Measurements from ENCODE around the gene PPP1CB.
"Not testable (repeated sequence)": the region's sequence is repeated elsewhere in the genome, so short reads cannot be mapped to it uniquely, and the experiment has no call there.

Gene PPP1CB

DNA sequence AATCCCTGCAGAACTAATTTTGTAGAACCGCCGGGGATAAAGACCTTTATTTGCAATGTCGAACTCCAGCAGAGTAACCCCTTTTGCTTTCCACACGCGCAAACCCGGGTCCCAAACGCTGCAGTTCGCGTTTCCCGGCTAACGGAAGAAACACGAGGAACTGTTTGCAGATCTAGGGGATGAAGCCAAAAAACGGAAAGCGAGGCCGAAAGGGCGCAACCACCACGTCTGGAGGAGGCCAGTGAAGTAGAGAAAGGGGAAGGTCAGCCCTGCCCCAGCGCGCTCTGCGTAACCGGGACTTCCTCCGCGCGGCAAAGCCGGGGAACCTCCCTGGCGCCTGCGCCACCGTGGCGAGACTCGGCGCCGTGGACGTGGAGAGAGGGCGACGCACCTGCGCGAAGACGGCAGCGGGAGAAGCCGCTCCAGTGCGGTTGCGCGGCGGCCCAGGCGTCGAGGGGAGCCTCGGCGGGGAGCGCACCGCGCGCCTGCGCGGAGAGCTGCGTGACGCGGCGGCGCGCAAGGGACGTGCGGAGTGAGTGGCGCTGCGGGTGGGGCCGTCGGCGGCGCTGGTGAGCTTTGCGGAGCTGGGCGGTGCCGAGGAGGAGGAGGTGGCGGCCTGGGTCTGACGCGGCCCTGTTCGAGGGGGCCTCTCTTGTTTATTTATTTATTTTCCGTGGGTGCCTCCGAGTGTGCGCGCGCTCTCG, at the start of gene PPP1CB:
PPP1CB (plus strand) TSS at position 579 of the 704 bp plus-strand sequence. CDS start 295 bp downstream, outside the sequence.
- DNase-seq, result peak; percentile 88

DNA sequence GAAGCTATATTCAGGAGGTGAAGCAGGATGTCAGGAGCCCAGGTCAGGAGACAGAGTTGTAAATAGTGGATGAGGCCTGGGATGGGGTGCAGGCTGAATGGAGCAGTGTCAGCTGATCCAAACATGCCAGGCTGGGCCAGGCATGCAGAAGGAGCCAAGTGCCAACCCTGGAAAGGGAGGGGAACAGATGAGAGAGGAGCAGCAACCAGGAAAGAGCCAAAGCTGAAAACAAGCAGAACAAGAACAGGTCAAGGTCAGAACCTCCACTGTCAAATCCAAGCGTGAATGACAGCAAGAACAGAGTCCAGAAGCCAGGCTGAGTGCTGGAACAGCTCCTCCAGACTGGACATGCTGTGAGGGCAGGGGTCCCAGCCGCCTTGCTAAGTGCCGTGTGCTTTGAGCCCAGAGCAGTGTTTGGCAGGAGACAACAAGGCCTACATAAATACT, 49.2 kb upstream of the PPP1CB start:
- no peak for DNase-seq

DNA sequence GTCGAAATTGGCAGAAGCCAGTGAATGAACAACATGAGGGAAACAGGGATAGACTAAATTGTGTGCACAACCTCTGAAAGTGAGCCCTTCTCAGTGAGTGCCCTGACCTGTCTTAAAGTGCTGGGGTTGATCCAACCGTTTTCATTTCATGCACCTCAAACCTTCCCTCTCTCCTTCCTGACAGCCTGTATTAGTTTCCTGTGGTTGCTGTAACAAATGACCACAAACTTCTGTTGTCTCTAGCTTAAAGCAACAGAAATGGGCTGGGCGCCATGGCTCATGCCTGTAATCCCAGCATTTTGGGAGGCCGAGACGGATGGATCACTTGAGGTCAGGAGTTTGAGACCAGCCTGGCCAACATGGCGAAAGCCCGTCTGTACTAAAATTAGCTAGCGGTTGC, 48.8 kb upstream of the PPP1CB start:
- no peak for DNase-seq

DNA sequence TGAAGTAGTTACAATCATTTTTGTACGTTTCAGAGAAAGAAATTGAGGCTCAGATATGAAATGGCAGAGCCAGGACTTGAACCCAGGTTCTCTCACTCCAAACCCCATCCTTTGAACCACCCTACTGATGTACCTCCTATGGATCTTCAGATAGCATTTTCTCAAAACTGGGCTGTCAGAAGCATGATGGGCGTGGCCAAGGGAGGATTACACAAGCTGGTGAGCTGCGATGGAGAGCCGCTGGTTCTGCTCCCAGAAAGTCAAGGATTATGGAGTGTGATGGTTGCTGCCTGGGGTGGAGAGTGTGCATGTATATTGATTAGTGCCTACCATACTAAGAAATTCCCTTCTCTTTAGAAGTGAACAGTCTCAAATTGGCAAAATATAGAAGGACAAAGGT, 47.0 kb upstream of the PPP1CB start:
- no peak for DNase-seq

DNA sequence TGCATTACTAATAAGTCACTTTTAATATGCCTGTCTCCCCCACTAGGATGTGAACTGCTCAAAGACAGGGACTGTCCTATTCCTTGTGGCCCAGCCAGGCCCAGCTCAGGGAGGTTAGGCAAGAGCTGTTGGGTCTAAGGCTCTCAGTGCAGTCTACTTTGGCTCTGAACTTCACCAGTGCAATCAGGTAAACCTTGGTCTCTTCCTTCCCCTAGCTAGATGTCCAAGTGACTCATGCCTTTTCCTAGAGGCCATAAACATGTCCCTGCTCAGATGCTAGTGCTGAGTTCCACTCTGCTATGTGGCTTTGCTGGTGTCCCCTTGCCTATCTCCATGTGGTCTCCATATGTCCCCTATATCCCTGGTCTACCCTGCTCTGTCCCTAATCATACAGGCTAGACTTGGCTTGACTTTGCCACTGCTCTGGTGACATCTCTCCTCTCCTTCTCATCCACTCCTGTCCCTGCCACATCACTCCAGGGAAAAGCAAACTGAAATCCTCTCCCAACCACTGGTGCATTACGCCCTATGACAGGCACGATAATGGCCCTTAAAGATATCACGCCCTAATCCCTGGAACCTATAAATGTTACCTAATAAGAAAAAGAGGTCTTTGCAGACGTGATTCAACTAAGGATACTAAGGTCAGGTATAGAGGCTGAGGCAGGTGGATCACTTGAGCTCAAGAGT, 45.7 kb upstream of the PPP1CB start:
- DNase-seq, result no peak

DNA sequence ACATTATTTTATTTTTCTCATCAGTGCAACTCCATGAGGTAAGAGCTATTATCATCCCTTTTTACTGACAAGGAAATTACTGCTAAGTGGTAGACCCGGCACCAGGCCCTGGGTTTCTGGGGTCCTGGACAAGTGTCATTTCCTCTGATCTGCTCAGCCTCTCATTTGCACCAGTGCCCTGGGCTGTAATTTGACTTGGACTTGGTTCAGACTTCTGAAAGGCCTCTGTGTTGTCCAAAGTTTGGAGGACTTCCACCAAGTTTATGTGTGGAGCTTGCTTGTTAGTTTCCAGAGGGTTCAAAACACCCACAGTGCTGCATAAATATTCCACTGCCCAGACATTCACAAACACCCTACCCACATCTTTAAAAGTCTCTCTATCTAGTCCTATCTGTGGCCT, 44.0 kb upstream of the PPP1CB start:
- no peak for DNase-seq

DNA sequence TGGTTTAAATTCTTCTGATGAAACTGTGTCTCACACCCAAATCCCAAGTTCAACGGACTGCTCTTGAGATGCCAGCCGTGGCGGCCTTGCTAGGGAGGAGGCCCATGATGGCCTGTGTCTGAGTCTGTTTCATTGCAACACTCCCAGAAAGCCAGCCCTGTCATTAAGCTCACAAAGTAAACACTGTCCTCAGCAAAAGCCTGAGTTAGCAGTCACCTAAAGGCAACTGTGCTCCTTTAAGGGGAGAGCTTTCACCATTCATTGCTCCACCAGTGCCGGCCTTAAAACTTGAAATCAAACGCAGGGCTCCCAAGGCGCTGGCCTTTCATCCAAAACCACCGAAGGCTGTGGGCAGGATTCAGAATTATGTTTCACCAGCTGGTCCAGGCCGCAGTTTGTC, 42.5 kb upstream of the PPP1CB start:
- DNase-seq, result no peak

DNA sequence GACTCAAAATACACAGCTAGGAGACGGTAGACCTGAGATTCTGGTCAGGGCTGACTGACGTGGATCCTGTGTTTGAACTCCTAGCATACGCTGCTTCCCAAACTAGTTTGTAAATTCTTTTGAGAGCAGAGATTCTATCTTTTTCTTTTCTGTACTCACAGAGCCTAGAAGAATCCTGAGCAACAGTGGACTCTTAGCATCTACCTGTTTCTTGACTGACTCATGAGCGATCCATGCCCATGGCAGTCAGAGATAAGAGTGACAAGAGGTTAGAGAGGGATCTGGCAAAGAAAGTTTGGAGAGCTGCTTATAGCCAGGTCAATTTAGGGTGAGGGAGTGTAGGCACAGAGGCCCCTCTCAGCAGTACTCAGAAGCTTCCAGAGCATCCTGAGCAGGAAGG, 41.1 kb upstream of the PPP1CB start:
- no peak for DNase-seq

DNA sequence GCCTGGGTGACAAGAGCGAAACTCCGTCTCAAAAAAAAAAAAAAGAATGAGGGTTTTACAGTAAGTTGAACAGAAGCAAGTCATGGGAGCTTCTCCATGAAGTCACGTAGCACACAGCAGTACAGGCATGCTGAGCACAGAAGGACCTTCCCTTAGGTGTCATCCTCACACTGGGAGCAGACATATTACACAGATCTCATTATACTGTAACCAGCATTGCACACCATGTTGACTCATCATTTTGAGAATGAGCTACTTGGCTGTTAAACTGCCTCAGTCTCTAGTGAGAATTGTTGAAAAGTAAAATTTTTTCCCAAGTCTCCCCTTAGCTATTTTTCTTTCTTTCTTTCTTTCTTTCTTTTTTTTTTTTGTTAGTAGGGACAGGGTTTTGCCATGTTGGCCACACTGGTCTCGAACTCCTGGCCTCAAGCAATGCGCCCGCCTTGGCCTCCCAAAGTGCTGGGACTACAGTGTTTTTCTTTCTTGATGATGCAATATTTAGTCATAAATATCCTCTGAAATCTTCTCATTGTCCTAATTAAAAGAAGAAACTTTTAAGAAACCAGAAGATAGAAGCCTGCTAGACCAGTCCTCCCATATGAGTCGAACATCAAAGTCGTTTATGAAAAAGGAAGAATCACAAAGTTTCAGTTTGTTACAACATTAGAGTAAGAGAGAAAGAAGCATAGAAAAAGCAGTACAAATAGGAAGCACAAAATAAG, 37.9 kb upstream of the PPP1CB start:
- no peak for DNase-seq

DNA sequence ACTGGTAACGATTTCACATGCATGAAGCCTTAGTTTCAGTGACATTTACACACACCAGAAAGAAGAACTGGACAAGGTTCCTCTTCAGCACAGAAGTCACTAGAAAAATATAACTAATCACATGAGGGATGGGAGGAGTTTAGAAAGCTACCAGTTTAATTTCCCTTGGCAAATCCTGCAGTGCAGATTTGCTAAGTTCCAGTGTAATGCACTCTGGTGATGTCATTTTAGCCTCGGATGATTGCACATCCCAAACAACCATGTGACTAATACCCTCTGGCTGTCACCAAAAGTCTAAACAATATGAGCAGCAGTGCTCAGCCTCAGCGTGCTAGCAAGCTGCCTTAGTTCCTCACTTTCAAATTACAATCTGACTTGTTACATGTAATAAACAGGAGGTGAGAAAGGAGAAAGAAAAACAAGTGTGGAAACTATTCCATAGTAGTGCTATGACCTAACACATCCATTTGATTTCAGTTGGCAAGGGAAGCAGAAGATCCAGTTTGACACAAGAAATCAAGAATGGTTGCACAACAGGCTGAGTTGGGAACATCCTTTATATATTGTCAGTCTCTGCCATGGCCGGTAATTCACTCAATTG, 35.3 kb upstream of the PPP1CB start:
- no peak for DNase-seq

DNA sequence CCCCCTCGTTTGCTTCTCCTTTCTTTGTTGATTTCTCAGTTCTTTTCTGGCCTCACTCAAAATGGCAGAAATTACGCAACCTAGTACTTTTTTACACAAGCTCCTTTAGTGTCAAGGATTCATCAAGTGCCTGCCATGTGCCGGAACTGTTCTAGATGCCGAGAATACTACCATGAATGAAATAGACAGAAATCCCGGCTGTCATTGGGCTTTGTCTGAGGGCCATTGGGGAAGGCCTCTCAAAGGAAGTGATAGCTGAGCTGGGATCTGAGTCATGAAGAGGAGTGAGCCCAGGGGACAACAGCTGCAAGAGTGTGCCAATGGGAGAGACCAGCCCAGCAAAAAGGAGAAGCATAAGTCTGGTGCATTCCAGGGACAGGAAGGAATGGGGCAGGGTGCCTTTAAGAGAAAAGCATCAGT, 34.3 kb upstream of the PPP1CB start:
- DNase-seq, result no peak

DNA sequence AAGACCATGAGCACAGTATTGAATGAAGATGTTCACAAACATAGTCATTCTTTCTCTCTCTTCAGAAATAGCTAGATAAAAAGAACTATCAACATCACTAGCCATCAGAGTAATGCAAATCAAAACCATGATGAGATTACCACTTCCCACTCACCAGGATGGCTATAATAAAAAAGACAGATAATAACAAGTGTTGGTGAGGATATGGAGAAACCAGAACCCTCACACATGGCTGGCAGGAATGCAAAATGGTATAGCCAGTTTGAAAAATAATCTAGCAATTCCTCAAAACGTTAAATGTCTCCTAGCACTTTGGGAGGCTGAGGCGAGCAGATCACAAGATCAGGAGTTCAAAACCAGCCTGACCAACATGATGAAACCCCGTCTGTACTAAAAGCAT, 31.3 kb upstream of the PPP1CB start:
- no peak for DNase-seq

DNA sequence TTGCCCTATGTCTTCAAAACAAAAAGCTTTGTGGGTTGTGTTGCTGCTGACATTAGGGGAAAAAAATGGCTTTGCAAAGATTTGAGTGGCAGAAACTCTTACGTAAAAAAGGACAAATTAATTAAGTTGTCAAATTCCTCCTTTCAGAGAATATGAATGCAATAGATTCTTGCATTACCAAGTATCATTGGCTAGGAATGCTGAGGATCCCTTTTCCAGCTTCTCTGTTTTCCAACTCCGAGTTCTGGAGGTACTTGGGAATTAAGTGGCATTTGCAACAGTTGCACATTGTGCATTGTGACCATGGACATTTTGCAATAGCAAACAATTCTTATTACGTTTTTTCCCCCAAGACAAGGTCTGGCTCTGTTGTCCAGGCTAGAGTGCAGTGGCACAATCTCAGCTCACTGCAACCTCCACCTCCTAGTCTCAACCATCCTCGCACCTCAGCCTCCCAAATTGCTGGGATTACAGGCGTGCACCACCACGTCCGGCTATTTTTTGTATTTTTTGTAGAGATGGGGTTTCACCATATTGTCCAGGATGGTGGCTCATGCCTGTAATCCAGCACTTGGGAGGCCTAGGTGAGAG, 29.9 kb upstream of the PPP1CB start:
- no peak for DNase-seq

DNA sequence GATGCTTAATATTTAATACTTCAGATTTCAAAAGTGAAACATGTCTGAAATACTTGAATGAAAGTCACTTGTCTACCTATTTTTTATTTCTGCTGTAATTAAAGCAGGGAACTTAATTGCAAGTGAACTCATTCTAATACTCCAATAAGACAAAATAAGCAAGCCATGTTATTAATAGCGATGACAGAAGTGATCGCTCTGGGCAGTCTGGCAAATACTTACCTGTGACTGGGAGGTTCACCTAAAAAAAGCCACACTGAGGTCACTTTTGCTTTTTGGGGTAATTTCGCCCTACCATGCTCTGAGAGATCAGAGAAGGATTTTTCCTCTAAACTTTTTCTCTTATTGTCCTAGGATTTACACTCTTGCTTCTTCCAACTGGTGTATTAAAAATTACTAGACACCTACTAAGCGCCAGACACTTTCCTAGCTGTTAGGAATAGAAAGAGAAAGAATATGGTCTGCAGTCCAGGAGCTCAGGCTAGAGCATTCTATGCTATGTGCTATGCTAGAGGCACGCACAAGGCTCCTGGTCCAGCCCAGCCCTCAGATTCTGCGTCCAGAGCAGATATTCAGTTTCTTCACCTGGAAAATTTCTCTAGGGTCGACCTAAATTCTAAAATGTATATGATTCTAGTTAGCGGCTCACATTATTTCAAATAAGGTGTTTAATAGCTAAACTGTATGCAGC, 26.5 kb upstream of the PPP1CB start:
- no peak for DNase-seq

DNA sequence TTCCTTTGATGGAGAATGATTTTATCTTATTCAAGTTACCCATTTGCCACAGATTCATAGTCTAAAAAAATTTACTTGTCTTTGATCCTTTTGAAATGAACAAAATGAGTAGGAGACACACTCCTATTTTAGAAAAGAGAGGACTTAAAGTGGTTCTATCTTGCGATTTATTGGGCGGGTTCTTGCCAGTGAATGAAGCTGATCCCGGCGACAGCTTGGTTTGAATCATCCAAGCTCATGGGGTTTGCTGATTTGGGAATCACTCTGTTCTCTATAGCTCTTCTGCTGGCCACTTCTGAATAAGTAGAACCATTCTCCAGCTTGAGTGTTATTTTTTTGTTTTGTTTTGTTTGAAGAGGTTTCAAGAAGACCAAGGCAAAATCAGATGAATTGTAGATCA, 25.5 kb upstream of the PPP1CB start:
- no peak for DNase-seq

DNA sequence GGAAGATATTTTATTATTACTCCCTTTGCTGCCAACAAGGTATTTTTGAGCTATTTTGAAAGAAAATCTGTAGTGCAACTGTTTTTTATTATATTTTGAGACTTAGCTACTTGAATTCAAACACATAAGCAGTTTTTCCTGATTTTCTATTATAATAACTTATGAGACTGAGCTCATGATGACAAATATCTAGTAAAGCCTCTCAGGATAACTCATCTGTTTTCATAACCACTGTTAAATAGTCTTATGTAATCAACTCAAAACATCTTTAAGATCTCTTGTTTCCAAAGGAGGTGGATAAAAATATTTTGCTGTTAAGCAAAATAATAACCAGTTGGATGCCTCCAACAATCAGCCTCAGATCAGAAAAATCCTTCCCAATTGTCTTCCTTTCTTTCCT, 21.9 kb upstream of the PPP1CB start:
- DNase-seq, result no peak

DNA sequence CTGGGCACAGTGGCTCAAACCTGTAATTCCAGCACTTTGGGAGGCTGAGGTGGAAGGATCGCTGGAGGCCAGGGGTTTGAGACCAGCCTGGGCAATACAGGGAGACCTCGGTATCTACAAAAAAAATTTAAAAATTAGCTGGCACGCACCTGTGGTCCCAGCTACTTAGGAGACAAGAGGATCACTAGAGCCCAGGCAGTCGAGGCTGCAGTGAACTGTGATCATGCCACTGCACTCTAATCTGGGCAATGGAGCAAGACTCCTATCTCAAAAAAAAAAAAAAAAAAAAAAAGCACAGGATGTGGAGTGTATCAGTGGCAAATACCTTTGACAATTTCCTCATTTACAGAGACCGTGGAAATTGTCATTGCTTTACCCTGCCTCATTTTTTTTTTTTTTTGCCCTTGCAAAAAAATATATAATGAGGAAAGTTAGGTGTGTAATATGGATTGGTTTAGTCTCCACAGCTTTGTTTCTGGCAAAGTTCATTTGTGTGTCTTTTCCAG, 20.9 kb upstream of the PPP1CB start:
- no peak for DNase-seq

DNA sequence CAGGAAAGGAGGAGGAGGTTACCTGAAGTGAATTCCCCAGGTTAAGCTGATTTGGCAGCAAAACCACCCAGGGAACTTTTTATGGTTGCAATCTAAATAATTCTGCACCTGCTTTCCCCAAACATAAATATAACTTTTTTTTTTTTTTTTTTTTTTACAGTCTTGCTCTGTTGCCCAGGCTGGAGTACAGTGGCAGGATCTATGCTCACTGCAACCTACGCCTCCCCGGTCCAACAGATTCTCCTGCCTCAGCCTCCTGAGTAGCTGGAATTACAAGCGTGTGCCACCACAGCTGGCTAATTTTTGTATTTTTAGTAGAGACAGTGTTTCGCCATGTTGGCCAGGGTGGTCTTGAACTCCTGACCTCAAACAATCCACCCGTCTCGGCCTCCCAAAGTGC, 16.1 kb upstream of the PPP1CB start:
- DNase-seq, result no peak

DNA sequence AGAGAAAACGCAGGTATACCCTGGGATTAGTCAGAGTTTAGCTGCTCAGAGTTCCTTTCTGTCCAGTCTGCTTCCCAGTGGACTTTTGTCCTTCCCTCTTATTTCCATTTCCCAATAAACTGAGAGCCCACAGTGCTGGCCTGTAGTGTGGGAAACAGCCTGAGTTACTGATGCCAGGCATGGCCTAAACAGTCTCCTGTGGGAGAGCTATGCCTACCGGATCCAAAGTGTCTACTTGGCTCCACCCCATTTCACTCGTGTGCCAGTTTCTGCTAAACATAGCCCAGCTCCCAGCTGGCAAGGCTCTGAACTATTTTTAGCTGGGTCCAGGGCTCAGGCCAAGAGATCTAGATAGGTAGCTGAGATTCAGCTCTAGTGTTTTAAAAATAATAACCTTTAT, 15.6 kb upstream of the PPP1CB start:
- DNase-seq, result no peak

DNA sequence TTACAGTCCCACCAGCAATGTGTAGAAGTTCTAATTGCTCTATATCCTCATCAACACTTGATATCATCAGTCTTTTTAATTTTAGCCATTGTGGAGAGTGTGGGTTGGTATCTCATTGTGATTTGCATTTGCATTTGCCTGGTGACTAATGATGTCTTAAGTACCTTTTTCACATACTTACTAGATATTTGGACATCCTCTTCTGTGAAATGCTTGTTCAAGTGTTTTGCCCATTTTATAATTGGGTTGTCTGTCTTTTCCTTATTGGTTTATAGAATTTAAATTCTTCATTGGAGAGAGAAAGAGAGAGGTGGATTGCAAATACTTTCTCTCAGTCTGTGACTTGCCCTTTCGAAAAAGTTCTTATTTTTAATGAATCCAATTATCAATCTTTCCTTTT, 14.0 kb upstream of the PPP1CB start:
- DNase-seq, result no peak

DNA sequence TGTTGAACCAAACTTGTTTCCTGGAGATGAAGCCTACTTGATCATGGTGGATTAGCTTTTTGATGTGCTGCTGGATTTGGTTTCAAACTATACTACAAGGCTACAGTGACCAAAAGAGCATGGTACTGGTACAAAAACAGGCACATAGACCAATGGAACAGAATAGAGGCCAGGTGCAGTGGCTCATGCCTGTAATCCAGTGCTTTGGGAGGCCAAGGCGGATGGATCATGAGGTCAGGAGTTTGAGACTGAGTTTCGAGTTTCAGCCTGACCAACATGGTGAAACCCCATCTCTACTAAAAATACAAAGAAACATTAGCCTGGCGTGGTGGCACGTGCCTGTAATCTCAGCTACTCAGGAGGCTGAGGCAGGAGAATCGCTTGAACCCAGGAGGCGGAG, 9.0 kb upstream of the PPP1CB start:
- DNase-seq, result not testable (repeated sequence)

DNA sequence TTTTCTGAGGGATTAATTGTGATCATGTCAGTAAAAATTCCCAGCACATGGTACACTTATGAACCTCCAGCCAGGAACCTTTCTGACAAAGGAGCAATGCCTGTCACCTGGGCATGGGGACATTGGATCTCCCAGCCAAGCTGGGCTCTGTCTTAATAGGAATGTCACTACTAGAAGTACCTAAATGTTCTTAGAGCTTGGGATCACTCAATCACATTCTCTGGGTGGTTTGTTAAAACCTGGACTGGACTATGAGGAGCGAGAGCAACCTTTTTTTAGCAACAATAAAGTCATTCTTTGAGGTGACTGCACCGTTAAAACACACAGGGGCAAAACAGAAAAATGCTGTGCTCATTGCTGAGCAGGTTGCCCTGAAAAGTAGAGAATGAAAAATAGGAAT, 6.4 kb upstream of the PPP1CB start:
- DNase-seq, result no peak
